K562 (cell line): ENCODE data around the gene TPX2. TPM values are rescaled to one million over a fixed set of nuclear protein-coding genes. Genes with fewer than 3 reads are reported as not detected.
A peak's percentile ranks its signal among the peaks of the same experiment; 100 is the strongest.

ENCODE experiments used
- ATAC-seq: fragments of 200-7000 bp; cut with Tn5 transposase; 3 replicates; pipeline ENCODE4 v1.9.1; 2020; ENCODE audit warnings: moderate library complexity
- BruUV-seq: library from RNA; stranded (reverse); fragments of 400-500 nt; replicated peaks from 2 replicates; lab custom pipeline; 2021; lab: Mats Ljungman, UMichigan
- CTCF ChIA-PET: fragments of 300-600 bp; formaldehyde crosslinking; extraction: SDS; loops from one replicate; lab custom pipeline; 2021; ENCODE audit warnings: low intra/inter-chr PET ratio; lab: Yijun Ruan, JAX
- POLR2A ChIA-PET: fragments of 300-600, 350-650 bp; sonication (Branson Sonifier 250); formaldehyde crosslinking; extraction: SDS; loops from one replicate; lab custom pipeline; 2021; ENCODE audit warnings: antibody characterized with exemption, inconsistent platforms; lab: Yijun Ruan, JAX
- DNase-seq, 4 experiments: peaks; one replicate each; pipeline versions ENCODE4 v3.0.0 to v3.0.0-alpha.2; 2011 to 2018; ENCODE audit warnings: low spot score in 3 of 4, mixed read lengths in 3 of 4; ENCODE audit errors: extremely low read depth in 1 of 4
- FAIRE-seq: peaks from 2 replicates; lab custom pipeline; 2011; peaks lifted over from hg19 to GRCh38; lab: Jason Lieb, UNC
- H2AFZ ChIP-seq: 2 replicates; pipeline ENCODE4 v1.6.0; 2011; ENCODE audit warnings: low read depth, low read length, control low read depth, inconsistent platforms
- H3K27ac ChIP-seq: fragments of 200-600 bp; 3 replicates; pipeline ENCODE4 v1.8.0; 2011; ENCODE audit warnings: low read depth, mild to moderate bottlenecking, control low read depth, inconsistent platforms, low read length, moderate library complexity, mixed read lengths; ENCODE audit errors: extremely low read depth
- H3K27me3 ChIP-seq, 2 experiments: fragments of 300-600 bp in 1 of 2; 2 replicates in 1 of 2; 3 replicates in 1 of 2; pipeline versions ENCODE4 v1.6.0 to v1.8.0; 2011; ENCODE audit warnings: inconsistent platforms in 2 of 2, low read length in 2 of 2, mild to moderate bottlenecking in 1 of 2, mixed read lengths in 1 of 2, moderate library complexity in 1 of 2; ENCODE audit not compliant: control insufficient read depth in 2 of 2, insufficient read depth in 2 of 2
- H3K36me3 ChIP-seq: fragments of 300-600 bp; 3 replicates; pipeline ENCODE4 v1.8.0; 2011; ENCODE audit warnings: mild to moderate bottlenecking, low read length, inconsistent platforms; ENCODE audit not compliant: control insufficient read depth, insufficient read depth
- H3K4me1 ChIP-seq, 2 experiments: fragments of 200-600 bp in 1 of 2; replicated peaks in 1 of 2; 2 replicates in 1 of 2; 3 replicates in 1 of 2; pipeline versions ENCODE4 v1.5.1 to v1.8.0; 2011; ENCODE audit warnings: inconsistent platforms in 2 of 2, low read length in 2 of 2, mild to moderate bottlenecking in 1 of 2, mixed read lengths in 1 of 2, moderate library complexity in 1 of 2; ENCODE audit not compliant: control insufficient read depth in 2 of 2, insufficient read depth in 2 of 2
- H3K4me2 ChIP-seq: 2 replicates; pipeline ENCODE4 v1.6.1; 2011; ENCODE audit warnings: low read length, control low read depth, inconsistent platforms, mixed read lengths; ENCODE audit not compliant: insufficient read depth
- H3K4me3 ChIP-seq: fragments of 200-600 bp; sonication (generic), shearing (Covaris generic); 2 replicates; pipeline ENCODE4 v1.5.1; 2016; ENCODE audit warnings: control low read depth, inconsistent platforms
- H3K79me2 ChIP-seq: fragments of 200-600 bp; 3 replicates; pipeline ENCODE4 v1.8.0; 2011; ENCODE audit warnings: low read length, inconsistent platforms; ENCODE audit not compliant: control insufficient read depth, insufficient read depth
- H3K9ac ChIP-seq, 2 experiments: 2 replicates each; pipeline versions ENCODE4 v1.6.0 to v1.6.1; 2011; ENCODE audit warnings: low read depth in 2 of 2, low read length in 2 of 2, control low read depth in 1 of 2, inconsistent platforms in 1 of 2, mild to moderate bottlenecking in 1 of 2, mixed read lengths in 1 of 2; ENCODE audit not compliant: insufficient read depth in 1 of 2
- H3K9me1 ChIP-seq: one replicate; pipeline ENCODE4 v1.6.0; 2011; ENCODE audit warnings: inconsistent platforms, mild to moderate bottlenecking, low read length, moderate library complexity; ENCODE audit not compliant: control insufficient read depth, insufficient read depth
- H3K9me3 ChIP-seq: replicated peaks from 2 replicates; pipeline ENCODE4 v1.5.1; 2011; ENCODE audit warnings: low read depth, low read length, inconsistent platforms; ENCODE audit not compliant: control insufficient read depth, insufficient read depth
- H4K20me1 ChIP-seq: replicated peaks from 2 replicates; pipeline ENCODE4 v1.6.1; 2011; ENCODE audit warnings: low read length, inconsistent platforms, mixed read lengths; ENCODE audit not compliant: control insufficient read depth, insufficient read depth
- CHD4 ChIP-seq: fragments of 200-600 bp; sonication (generic); IDR thresholded peaks from 3 replicates; pipeline ENCODE4 v1.6.1; 2012; ENCODE audit warnings: low read depth, mild to moderate bottlenecking, mixed read lengths, low read length, inconsistent platforms; ENCODE audit not compliant: insufficient read depth, insufficient replicate concordance, poor library complexity, severe bottlenecking
- FOXK2 ChIP-seq, 2 experiments: fragments of 450-650 bp; IDR thresholded peaks in 1 of 2; conservative IDR thresholded peaks in 1 of 2; 2 replicates each; pipeline ENCODE4 v1.6.1; 2016; ENCODE audit warnings: low read depth in 2 of 2, mild to moderate bottlenecking in 1 of 2
- GABPB2 ChIP-seq: fragments of 250-450 bp; sonication (Bioruptor Pico); conservative IDR thresholded peaks from 2 replicates; pipeline ENCODE4 v1.5.1; 2021; ENCODE audit warnings: mild to moderate bottlenecking
- HDAC2 ChIP-seq: fragments of 450-650 bp; IDR thresholded peaks from 2 replicates; pipeline ENCODE4 v1.6.1; 2016; ENCODE audit warnings: mild to moderate bottlenecking
- HEY1 ChIP-seq: fragments of 250-450 bp; sonication (Bioruptor Pico); IDR thresholded peaks from 2 replicates; pipeline ENCODE4 v1.5.0; 2020; ENCODE audit warnings: mild to moderate bottlenecking, moderate library complexity, borderline replicate concordance
- HSF4 ChIP-seq: fragments of 250-450 bp; sonication (Bioruptor Pico); IDR thresholded peaks from 2 replicates; pipeline ENCODE4 v2.1.2; 2022; ENCODE audit warnings: mild to moderate bottlenecking, moderate library complexity, borderline replicate concordance
- IRF9 ChIP-seq: fragments of 450-650 bp; IDR thresholded peaks from 2 replicates; pipeline ENCODE4 v1.6.1; 2016; ENCODE audit warnings: missing biosample characterization, missing genetic modification characterization
- JUN ChIP-seq, 2 experiments: sonication (generic) in 1 of 2; formaldehyde crosslinking in 1 of 2; IDR thresholded peaks; 2 replicates each; pipeline versions ENCODE4 v1.6.1 to v1.8.0; 2012 to 2022; ENCODE audit warnings: borderline replicate concordance in 2 of 2, mild to moderate bottlenecking in 2 of 2, improper control_type of control experiment in 1 of 2, low read depth in 1 of 2, low read length in 1 of 2, missing genetic modification reagents in 1 of 2
- KDM1A ChIP-seq, 2 experiments: fragments of 450-650 bp; IDR thresholded peaks; 2 replicates each; pipeline ENCODE4 v1.6.1; 2016; ENCODE audit warnings: mild to moderate bottlenecking in 2 of 2
- KDM2B ChIP-seq: fragments of 250-450 bp; sonication (Bioruptor Pico); IDR thresholded peaks from 2 replicates; pipeline ENCODE4 v1.8.0; 2021; ENCODE audit warnings: mild to moderate bottlenecking, moderate library complexity
- MTA2 ChIP-seq: fragments of 450-650 bp; IDR thresholded peaks from 2 replicates; pipeline ENCODE4 v1.6.1; 2016; ENCODE audit warnings: low read depth
- MTF1 ChIP-seq: fragments of 250-450 bp; sonication (Bioruptor Pico); IDR thresholded peaks from 2 replicates; pipeline ENCODE4 v1.9.0; 2021; ENCODE audit warnings: moderate library complexity, mild to moderate bottlenecking, inconsistent platforms, borderline replicate concordance
- NFE2 ChIP-seq: IDR thresholded peaks from 2 replicates; pipeline ENCODE4 v1.6.1; 2014; ENCODE audit warnings: antibody characterized with exemption, low read depth
- NR3C1 ChIP-seq: sonication (generic); formaldehyde crosslinking; IDR thresholded peaks from 2 replicates; pipeline ENCODE4 v1.8.1; 2022; ENCODE audit warnings: missing genetic modification reagents
- SMARCA5 ChIP-seq: fragments of 450-650 bp; IDR thresholded peaks from 2 replicates; pipeline ENCODE4 v1.6.1; 2016
- STAT5A ChIP-seq: IDR thresholded peaks from 2 replicates; pipeline ENCODE4 v1.6.1; 2012; ENCODE audit warnings: low read length, inconsistent platforms, borderline replicate concordance
- USF2 ChIP-seq: sonication (generic); formaldehyde crosslinking; IDR thresholded peaks from 2 replicates; pipeline ENCODE4 v1.5.0; 2020; ENCODE audit warnings: missing genetic modification reagents
- ZBTB9 ChIP-seq: fragments of 450-650 bp; formaldehyde crosslinking; IDR thresholded peaks from 2 replicates; pipeline ENCODE4 v1.4.0; 2020; ENCODE audit warnings: mild to moderate bottlenecking, moderate library complexity
- ZNF124 ChIP-seq: sonication (generic); formaldehyde crosslinking; IDR thresholded peaks from 2 replicates; pipeline ENCODE4 v1.8.1; 2022; ENCODE audit warnings: missing genetic modification reagents
- ZNF253 ChIP-seq: fragments of 250-450 bp; sonication (Bioruptor Pico); conservative IDR thresholded peaks from 2 replicates; pipeline ENCODE4 v1.6.1; 2021; ENCODE audit warnings: mild to moderate bottlenecking
- ZNF282 ChIP-seq: sonication (generic); formaldehyde crosslinking; IDR thresholded peaks from 2 replicates; pipeline ENCODE4 v1.8.1; 2023; ENCODE audit warnings: missing genetic modification reagents
- ZNF589 ChIP-seq: fragments of 200-800 bp; sonication (Bioruptor generic); IDR thresholded peaks from 2 replicates; pipeline ENCODE4 v1.6.1; 2016; ENCODE audit warnings: low read depth, missing genetic modification characterization, missing compliant biosample characterization
- WGBS: fragments of 100-300 bp; shearing (Covaris generic); methylation state at CpG from one replicate; pipeline ENCODE4 v1.1.6; 2016; ENCODE audit warnings: low coverage, mixed read lengths; ENCODE audit not compliant: insufficient coverage; ENCODE audit errors: missing lambda C conversion rate; 5-methylcytosine and 5-hydroxymethylcytosine counted together
- in situ Hi-C: fragments of 300-500 bp; cut with MboI; formaldehyde crosslinking; loops from 4 replicates; pipeline ENCODE4 v1.15.0; 2018; ENCODE audit warnings: inconsistent platforms, mixed read lengths
- intact Hi-C: fragments of 100-400 bp; cut with micrococcal nuclease; formaldehyde crosslinking; loops from 2 replicates; pipeline ENCODE4 v1.14.2; 2022
- polyA plus RNA-seq, 8 experiments: library from polyadenylated mRNA; depleted of rRNA in 4 of 8; stranded (reverse) in 5 of 8; unstranded in 3 of 8; fragments of >200 nt; fragmentation: Nextera tagmentation in 2 of 8; fragmentation: Illumina TruSeq in 1 of 8; extraction: Ambion mirVana in 2 of 8; extraction: Trizol in 1 of 8; gene quantifications; 2 replicates each; pipeline versions ENCODE4 v1.2.1 to v1.2.3, GENCODE V29; 2011 to 2014; ENCODE audit warnings: inconsistent platforms in 1 of 8, missing spikeins in 1 of 8
- total RNA-seq, 7 experiments: library from RNA; depleted of rRNA in 6 of 7; stranded (reverse); fragments of >200 nt in 6 of 7; fragmentation: Illumina TruSeq in 2 of 7; extraction: Trizol in 2 of 7; gene quantifications; 2 replicates each; pipeline versions ENCODE4 v1.2.1 to v1.2.3, GENCODE V29; 2011 to 2021; ENCODE audit warnings: low replicate concordance in 1 of 7

Gene TPX2
- total and polyA plus RNA-seq, 9 of the 15 experiments (the other 6 are each of a cell fraction or from before 2014, with no cell fraction given): 48.0 to 241 (median 133) TPM

- no peak for ATAC-seq
- no peak overlapping the region; the same call in 1 of the 2 replicates for H3K4me2 ChIP-seq
- no peak overlapping the region for H2AFZ ChIP-seq
- peaks cover 9 to 29% of the 10 kb centered on the region in 2 experiments for H3K4me1 ChIP-seq
- no peak overlapping the region for H3K9ac ChIP-seq
- in situ Hi-C loops: loop anchor here (25.0 kb wide), 1 partner anchor 831 kb away; the partner anchor contains the start of gene C20orf203
- BruUV-seq: no TSS peak
- H3K9me1 ChIP-seq: no peaks in the 10 kb centered on the region
- no peaks in the 10 kb centered on the region for H3K79me2 ChIP-seq
- ChIA-PET POLR2A (interaction anchor here (0.5 kb wide), 1 partner anchor 10 kb away, joined by 3 read pairs; no protein-coding TSS in a partner anchor), CTCF (no interaction called here)
- WGBS: 34% methylated on average over 5 of the region's 6 CpGs
- peaks cover 0 to 7% of the 10 kb centered on the region in 2 experiments; a peak in 2 of 5 replicates for H3K27me3 ChIP-seq
- no peaks in the 10 kb centered on the region for H3K9me3 ChIP-seq
- H3K36me3 ChIP-seq: no peaks in the 10 kb centered on the region
- intact Hi-C loops: loop anchor here (5.0 kb wide), 1 partner anchor 104 kb away; no protein-coding TSS in a partner anchor
- H3K4me3 ChIP-seq: no peak overlapping the region
- no peak overlapping the region for H3K27ac ChIP-seq
- FAIRE-seq: no peak
- 0 out of 2 replicates have a peak, but pooled peaks cover 9% of the 10 kb centered on the region for H4K20me1 ChIP-seq
- DNase-seq: no peak
- no peak for TF ChIP-seq NR3C1
- TF ChIP-seq ZNF589 (CRISPR knock-in tag): no peak
- TF ChIP-seq HSF4: no peak
- no peak for TF ChIP-seq MTA2
- TF ChIP-seq ZNF282 (CRISPR knock-in tag): no peak
- TF ChIP-seq MTF1: no peak
- TF ChIP-seq FOXK2 (conservative IDR thresholded peaks at IDR 0.05 in 1 of 2, IDR thresholded peaks at IDR 0.05 in 1 of 2; ENCODE audit: low read depth in 2 of 2): no peak
- TF ChIP-seq USF2 (CRISPR knock-in tag): no peak
- no peak for TF ChIP-seq HEY1 (CRISPR knock-in tag)
- TF ChIP-seq CHD4: peak; percentile 86
- TF ChIP-seq JUN (IDR thresholded peaks at IDR 0.05; ENCODE audit: borderline replicate concordance, low read depth, low read length): no peak
- TF ChIP-seq JUN (CRISPR knock-in tag; IDR thresholded peaks at IDR 0.05; ENCODE audit: borderline replicate concordance): no peak
- TF ChIP-seq HDAC2: peak; percentile 87; the same call in 1 of the 2 replicates
- TF ChIP-seq IRF9: no peak
- no peak for TF ChIP-seq NFE2
- TF ChIP-seq SMARCA5: peak; percentile 86
- no peak for TF ChIP-seq GABPB2
- no peak for TF ChIP-seq STAT5A
- no peak for TF ChIP-seq ZBTB9 (CRISPR knock-in tag)
- TF ChIP-seq ZNF253 (CRISPR knock-in tag): no peak
- no peak for TF ChIP-seq KDM2B (CRISPR knock-in tag)
- TF ChIP-seq ZNF124 (CRISPR knock-in tag): no peak
- peak; percentile 84 to 93 for TF ChIP-seq KDM1A (IDR thresholded peaks at IDR 0.05)
These were observed 92.1 kb downstream of the TPX2 start for GRCh38 chr20:31831211-31831610.
